Measurements from ENCODE around the gene SEMA3G. TPM values are rescaled to one million over a fixed set of nuclear protein-coding genes. Genes with fewer than 3 reads are reported as not detected.

The SEMA3G gene
- total RNA-seq, 1 experiment from 2014 or later, result 1.6 TPM

DNA sequence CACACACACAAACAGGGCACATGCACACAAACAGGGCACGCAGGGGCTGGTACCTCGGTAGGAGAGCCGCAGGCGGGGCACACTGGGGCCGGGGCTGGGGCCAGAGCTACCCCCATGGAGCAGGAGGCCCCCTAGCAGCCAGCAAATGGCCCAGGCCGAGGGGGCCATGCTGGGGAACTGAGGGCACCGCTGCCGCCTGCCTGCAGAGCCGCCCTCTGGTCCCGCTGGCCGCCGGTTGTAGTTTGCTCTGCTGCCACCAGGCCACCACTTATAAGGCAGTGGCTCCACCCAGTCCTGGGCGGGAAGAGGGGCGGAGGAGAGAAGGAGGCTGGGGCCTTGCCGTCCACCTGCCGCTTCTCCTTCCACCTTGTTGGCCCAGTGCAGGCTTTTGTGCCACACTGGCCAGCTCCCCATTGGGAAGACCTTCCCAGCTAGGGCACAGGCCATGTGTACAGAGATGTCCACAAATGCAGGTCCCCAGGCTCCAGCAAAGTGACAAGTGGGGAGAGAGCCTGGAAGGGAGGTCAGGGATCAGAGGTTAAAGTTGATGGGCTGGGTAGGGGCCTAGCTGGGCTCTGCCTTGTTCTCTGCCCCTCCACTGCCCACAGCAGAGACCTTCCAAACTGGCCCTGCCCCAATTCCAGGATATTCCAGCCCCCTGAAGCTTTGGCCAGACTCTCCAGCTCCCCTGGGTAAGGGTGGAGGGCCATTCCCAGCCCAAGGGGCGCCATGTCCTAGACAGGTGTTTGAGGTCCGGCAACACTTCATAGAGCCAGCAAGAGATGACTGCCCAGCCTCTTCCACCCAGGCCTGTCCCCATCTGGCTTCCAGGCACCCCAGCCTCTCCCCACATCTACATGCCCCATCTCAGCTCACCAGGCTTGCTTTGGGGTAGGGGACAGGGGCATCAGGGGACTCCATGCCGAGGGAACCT lies at the start of gene SEMA3G (continued):
- peak; percentile 61; the same call in 1 of the 2 replicates for TF ChIP-seq MAX (CRISPR knock-in tag; IDR thresholded peaks at IDR 0.05)
- TF ChIP-seq E2F4 (CRISPR knock-in tag; IDR thresholded peaks at IDR 0.05; ENCODE audit: borderline replicate concordance, low read depth), result no peak
- no peak for TF ChIP-seq ZNF416 (CRISPR knock-in tag; IDR thresholded peaks at IDR 0.05)
- no peak for TF ChIP-seq MXD4 (CRISPR knock-in tag; IDR thresholded peaks at IDR 0.05; ENCODE audit: borderline replicate concordance)
- TF ChIP-seq NR1H2 (CRISPR knock-in tag; IDR thresholded peaks at IDR 0.05), result no peak
- TF ChIP-seq, protein P1, sequence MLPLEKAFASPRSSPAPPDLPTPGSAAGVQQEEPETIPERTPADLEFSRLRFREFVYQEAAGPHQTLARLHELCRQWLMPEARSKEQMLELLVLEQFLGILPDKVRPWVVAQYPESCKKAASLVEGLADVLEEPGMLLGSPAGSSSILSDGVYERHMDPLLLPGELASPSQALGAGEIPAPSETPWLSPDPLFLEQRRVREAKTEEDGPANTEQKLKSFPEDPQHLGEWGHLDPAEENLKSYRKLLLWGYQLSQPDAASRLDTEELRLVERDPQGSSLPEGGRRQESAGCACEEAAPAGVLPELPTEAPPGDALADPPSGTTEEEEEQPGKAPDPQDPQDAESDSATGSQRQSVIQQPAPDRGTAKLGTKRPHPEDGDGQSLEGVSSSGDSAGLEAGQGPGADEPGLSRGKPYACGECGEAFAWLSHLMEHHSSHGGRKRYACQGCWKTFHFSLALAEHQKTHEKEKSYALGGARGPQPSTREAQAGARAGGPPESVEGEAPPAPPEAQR (CRISPR knock-in tag; IDR thresholded peaks at IDR 0.05), result no peak
- no peak for TF ChIP-seq FOXP1 (CRISPR knock-in tag; IDR thresholded peaks at IDR 0.05; ENCODE audit: borderline replicate concordance)
- TF ChIP-seq, protein P2, sequence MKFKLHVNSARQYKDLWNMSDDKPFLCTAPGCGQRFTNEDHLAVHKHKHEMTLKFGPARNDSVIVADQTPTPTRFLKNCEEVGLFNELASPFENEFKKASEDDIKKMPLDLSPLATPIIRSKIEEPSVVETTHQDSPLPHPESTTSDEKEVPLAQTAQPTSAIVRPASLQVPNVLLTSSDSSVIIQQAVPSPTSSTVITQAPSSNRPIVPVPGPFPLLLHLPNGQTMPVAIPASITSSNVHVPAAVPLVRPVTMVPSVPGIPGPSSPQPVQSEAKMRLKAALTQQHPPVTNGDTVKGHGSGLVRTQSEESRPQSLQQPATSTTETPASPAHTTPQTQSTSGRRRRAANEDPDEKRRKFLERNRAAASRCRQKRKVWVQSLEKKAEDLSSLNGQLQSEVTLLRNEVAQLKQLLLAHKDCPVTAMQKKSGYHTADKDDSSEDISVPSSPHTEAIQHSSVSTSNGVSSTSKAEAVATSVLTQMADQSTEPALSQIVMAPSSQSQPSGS (CRISPR knock-in tag; IDR thresholded peaks at IDR 0.05; ENCODE audit: borderline replicate concordance, low read depth), result no peak
- TF ChIP-seq RELA (CRISPR knock-in tag; IDR thresholded peaks at IDR 0.05; ENCODE audit: borderline replicate concordance), result 0 out of 2 replicates have a peak, but pooled peaks have one; percentile 26
- TF ChIP-seq KAT7 (CRISPR knock-in tag; IDR thresholded peaks at IDR 0.05; ENCODE audit: borderline replicate concordance), result no peak
- TF ChIP-seq, protein P3, sequence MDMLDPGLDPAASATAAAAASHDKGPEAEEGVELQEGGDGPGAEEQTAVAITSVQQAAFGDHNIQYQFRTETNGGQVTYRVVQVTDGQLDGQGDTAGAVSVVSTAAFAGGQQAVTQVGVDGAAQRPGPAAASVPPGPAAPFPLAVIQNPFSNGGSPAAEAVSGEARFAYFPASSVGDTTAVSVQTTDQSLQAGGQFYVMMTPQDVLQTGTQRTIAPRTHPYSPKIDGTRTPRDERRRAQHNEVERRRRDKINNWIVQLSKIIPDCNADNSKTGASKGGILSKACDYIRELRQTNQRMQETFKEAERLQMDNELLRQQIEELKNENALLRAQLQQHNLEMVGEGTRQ (CRISPR knock-in tag; IDR thresholded peaks at IDR 0.05), result no peak
- TF ChIP-seq, protein P4, sequence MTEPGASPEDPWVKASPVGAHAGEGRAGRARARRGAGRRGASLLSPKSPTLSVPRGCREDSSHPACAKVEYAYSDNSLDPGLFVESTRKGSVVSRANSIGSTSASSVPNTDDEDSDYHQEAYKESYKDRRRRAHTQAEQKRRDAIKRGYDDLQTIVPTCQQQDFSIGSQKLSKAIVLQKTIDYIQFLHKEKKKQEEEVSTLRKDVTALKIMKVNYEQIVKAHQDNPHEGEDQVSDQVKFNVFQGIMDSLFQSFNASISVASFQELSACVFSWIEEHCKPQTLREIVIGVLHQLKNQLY (CRISPR knock-in tag; IDR thresholded peaks at IDR 0.05), result no peak
- TF ChIP-seq CDX4 (CRISPR knock-in tag; IDR thresholded peaks at IDR 0.05; ENCODE audit: borderline replicate concordance), result no peak
- TF ChIP-seq ELF4 (CRISPR knock-in tag; IDR thresholded peaks at IDR 0.05; ENCODE audit: low read depth), result no peak
- TF ChIP-seq, protein P5, sequence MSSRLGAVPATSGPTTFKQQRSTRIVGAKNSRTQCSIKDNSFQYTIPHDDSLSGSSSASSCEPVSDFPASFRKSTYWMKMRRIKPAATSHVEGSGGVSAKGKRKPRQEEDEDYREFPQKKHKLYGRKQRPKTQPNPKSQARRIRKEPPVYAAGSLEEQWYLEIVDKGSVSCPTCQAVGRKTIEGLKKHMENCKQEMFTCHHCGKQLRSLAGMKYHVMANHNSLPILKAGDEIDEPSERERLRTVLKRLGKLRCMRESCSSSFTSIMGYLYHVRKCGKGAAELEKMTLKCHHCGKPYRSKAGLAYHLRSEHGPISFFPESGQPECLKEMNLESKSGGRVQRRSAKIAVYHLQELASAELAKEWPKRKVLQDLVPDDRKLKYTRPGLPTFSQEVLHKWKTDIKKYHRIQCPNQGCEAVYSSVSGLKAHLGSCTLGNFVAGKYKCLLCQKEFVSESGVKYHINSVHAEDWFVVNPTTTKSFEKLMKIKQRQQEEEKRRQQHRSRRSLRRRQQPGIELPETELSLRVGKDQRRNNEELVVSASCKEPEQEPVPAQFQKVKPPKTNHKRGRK (CRISPR knock-in tag; IDR thresholded peaks at IDR 0.05; ENCODE audit: borderline replicate concordance), result no peak
- no peak for TF ChIP-seq ZNF425 (CRISPR knock-in tag; conservative IDR thresholded peaks at IDR 0.05)
- no peak for TF ChIP-seq ZNF121 (CRISPR knock-in tag; IDR thresholded peaks at IDR 0.05)
- peak; percentile 40 for TF ChIP-seq ZNF423 (CRISPR knock-in tag; IDR thresholded peaks at IDR 0.05)
- TF ChIP-seq TCF7 (CRISPR knock-in tag; IDR thresholded peaks at IDR 0.05; ENCODE audit: low read depth), result no peak
- TF ChIP-seq EMX1 (CRISPR knock-in tag; IDR thresholded peaks at IDR 0.05), result no peak
- 0 out of 2 replicates have a peak, but pooled peaks have one; percentile 11 for TF ChIP-seq GABPB1 (CRISPR knock-in tag; IDR thresholded peaks at IDR 0.05)
- TF ChIP-seq ZNF263 (CRISPR knock-in tag; IDR thresholded peaks at IDR 0.05; ENCODE audit: low read depth), result no peak
- TF ChIP-seq CTCF (IDR thresholded peaks at IDR 0.05), result no peak
- TF ChIP-seq IRF2 (CRISPR knock-in tag; IDR thresholded peaks at IDR 0.05; ENCODE audit: borderline replicate concordance, low read depth), result no peak
- TF ChIP-seq ZNF138 (CRISPR knock-in tag; conservative IDR thresholded peaks at IDR 0.05), result no peak
